Measurements from ENCODE around the gene CDK10.

CDK10 gene

GRCh38 chr16:89709716-89710432 lies 23.4 kb downstream of the CDK10 start:
- H3K9ac ChIP-seq, result no peak overlapping the region
- no peak overlapping the region for H3K4me2 ChIP-seq (ENCODE audit: low read length)
- no peaks in the 10 kb centered on the region for H3K27me3 ChIP-seq (ENCODE audit: control insufficient read depth, insufficient read depth, low read length)
- no peaks in the 10 kb centered on the region for H3K9me3 ChIP-seq (ENCODE audit: control insufficient read depth, low read length)
- H3K36me3 ChIP-seq (ENCODE audit: control insufficient read depth, insufficient read depth, low read length), result no peaks in the 10 kb centered on the region
- peaks cover 2% of the 10 kb centered on the region for H3K4me1 ChIP-seq
- H3K27ac ChIP-seq, result no peak overlapping the region
- no peaks in the 10 kb centered on the region for H3K79me2 ChIP-seq
- H3K4me3 ChIP-seq (ENCODE audit: low read depth, low read length), result no peak overlapping the region
- no peak overlapping the region for H2AFZ ChIP-seq
- TF ChIP-seq CTCF (IDR thresholded peaks at IDR 0.05), result no peak

GRCh38 chr16:89710709-89711564 lies 24.4 kb downstream of the CDK10 start:
- no peaks in the 10 kb centered on the region for H3K4me1 ChIP-seq
- H3K27me3 ChIP-seq (ENCODE audit: control insufficient read depth, insufficient read depth, low read length), result no peaks in the 10 kb centered on the region
- no peak overlapping the region for H3K9ac ChIP-seq
- TF ChIP-seq CTCF (IDR thresholded peaks at IDR 0.05), result no peak
- H3K9me3 ChIP-seq (ENCODE audit: control insufficient read depth, low read length), result no peaks in the 10 kb centered on the region
- H3K4me3 ChIP-seq (ENCODE audit: low read depth, low read length), result no peak overlapping the region
- H3K79me2 ChIP-seq, result no peaks in the 10 kb centered on the region
- no peaks in the 10 kb centered on the region for H3K36me3 ChIP-seq (ENCODE audit: control insufficient read depth, insufficient read depth, low read length)
- H3K27ac ChIP-seq, result no peak overlapping the region
- H3K4me2 ChIP-seq (ENCODE audit: low read length), result no peak overlapping the region
- H2AFZ ChIP-seq, result no peak overlapping the region

DNA sequence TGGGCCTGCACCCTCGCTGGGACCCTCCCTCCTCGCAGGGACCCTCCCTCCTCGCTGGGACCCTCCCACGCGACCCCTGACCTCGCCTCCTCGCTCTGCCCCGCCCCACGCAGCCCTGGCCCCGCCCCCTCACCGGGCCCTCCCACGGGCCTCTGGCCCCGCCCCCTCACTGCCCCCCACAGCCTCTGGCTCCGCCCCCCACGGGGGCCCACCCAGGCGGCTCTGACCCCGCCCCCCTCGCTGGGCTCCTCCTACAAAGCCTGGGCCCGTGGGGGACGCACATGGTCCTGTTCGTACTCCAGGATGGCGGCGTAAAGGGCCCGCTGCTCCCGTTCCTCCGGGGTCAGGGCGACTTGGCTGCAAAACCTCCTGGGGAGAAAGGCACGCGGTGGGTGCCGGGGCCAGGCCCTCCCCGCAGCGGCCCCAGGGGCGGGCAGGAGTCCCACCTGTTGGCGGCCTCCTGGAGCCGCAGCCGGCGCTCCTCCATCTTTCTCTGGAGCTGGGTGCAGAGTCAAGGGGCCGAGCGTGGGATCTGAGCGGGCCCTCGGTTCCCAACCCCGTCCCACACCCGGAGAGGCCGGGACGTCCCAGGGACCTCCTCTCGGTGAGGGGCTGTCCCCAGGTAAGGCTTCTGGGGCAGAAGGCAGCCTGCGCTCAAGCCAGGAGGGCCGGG lies 25.2 kb downstream of the CDK10 start:
- H3K79me2 ChIP-seq, result no peaks in the 10 kb centered on the region
- no peak overlapping the region for H3K27ac ChIP-seq
- H3K36me3 ChIP-seq (ENCODE audit: control insufficient read depth, insufficient read depth, low read length), result no peaks in the 10 kb centered on the region
- no peaks in the 10 kb centered on the region for H3K4me1 ChIP-seq
- no peaks in the 10 kb centered on the region for H3K27me3 ChIP-seq (ENCODE audit: control insufficient read depth, insufficient read depth, low read length)
- no peak overlapping the region for H3K4me2 ChIP-seq (ENCODE audit: low read length)
- no peak overlapping the region for H3K9ac ChIP-seq
- H3K9me3 ChIP-seq (ENCODE audit: control insufficient read depth, low read length), result no peaks in the 10 kb centered on the region
- H3K4me3 ChIP-seq (ENCODE audit: low read depth, low read length), result no peak overlapping the region
- no peak for TF ChIP-seq CTCF (IDR thresholded peaks at IDR 0.05)
- H2AFZ ChIP-seq, result no peak overlapping the region

DNA sequence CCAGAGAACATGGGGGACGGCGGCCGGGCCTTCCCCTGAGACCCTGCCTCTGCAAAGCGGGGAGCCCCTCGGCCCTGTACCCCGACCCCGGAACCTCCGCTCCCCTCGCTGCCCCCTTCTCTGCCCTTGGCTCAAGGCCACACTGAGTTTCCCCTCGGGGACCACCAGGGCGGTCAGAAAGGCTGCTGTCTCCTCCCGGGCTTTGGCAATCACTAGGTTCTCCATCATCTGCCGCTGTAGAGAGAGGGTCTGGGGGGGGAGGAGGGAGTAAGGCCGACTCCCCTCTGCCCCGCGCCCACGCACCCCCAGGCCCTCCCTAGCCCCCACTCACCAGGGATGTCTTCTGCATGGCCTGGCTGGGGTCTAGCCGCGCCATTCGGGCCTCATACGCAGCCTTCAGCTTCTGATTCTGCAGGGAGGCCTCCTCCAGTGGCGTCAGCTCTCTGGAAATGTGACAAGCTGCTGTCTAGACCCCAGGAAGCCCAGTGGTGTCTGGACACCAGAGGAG lies 25.8 kb downstream of the CDK10 start:
- Histone ChIP-seq H3K9ac (no peak overlapping the region), H3K27me3 (ENCODE audit: control insufficient read depth, insufficient read depth, low read length) (no peaks in the 10 kb centered on the region)

More for the DNA sequence above, 25.8 kb downstream of the CDK10 start:
- TF ChIP-seq CTCF (IDR thresholded peaks at IDR 0.05), result no peak
- H3K4me3 ChIP-seq (ENCODE audit: low read depth, low read length), result no peak overlapping the region
- H3K4me2 ChIP-seq (ENCODE audit: low read length), result no peak overlapping the region
- no peaks in the 10 kb centered on the region for H3K36me3 ChIP-seq (ENCODE audit: control insufficient read depth, insufficient read depth, low read length)
- no peaks in the 10 kb centered on the region for H3K9me3 ChIP-seq (ENCODE audit: control insufficient read depth, low read length)
- H3K4me1 ChIP-seq, result no peaks in the 10 kb centered on the region
- no peaks in the 10 kb centered on the region for H3K79me2 ChIP-seq
- H2AFZ ChIP-seq, result no peak overlapping the region
- no peak overlapping the region for H3K27ac ChIP-seq

Measured in parathyroid adenoma (tissue), 2 donors.